ENCODE measurements around the gene ENPP7.

- TF ChIP-seq CTCF (optimal IDR thresholded peaks at IDR 0.05 in 1 of 3, IDR thresholded peaks at IDR 0.05 in 1 of 3, conservative IDR thresholded peaks at IDR 0.05 in 1 of 3; ENCODE audit: extremely low read depth in 1 of 3, insufficient read depth in 2 of 3, low read length in 3 of 3): no peak
- TF ChIP-seq EZH2 (IDR thresholded peaks at IDR 0.05; ENCODE audit: low read length): no peak
Measured at GRCh38 chr17:79765708-79766107, 35.0 kb downstream of the ENPP7 start.
